Ovary (tissue), 3 donors: ENCODE measurements around the gene COPA.

Experiments used
- EP300 ChIP-seq: sonication (generic); formaldehyde crosslinking; IDR thresholded peaks from one replicate; pipeline ENCODE4 v1.6.1; 2017; ENCODE audit warnings: antibody characterized with exemption
- TF ChIP-seq, protein P1 (sequence below), 3 donors: fragments of 450-650 bp in 2 of 3; fragments of 200-600 bp in 1 of 3; IDR thresholded peaks; one replicate each; pipeline versions ENCODE4 v1.5.1 to v1.8.0; 2016 to 2022; ENCODE audit warnings: antibody characterized with exemption in 3 of 3, mild to moderate bottlenecking in 1 of 3
- donor health status: DM: no; HTN: no; CAD: no.

DNA sequence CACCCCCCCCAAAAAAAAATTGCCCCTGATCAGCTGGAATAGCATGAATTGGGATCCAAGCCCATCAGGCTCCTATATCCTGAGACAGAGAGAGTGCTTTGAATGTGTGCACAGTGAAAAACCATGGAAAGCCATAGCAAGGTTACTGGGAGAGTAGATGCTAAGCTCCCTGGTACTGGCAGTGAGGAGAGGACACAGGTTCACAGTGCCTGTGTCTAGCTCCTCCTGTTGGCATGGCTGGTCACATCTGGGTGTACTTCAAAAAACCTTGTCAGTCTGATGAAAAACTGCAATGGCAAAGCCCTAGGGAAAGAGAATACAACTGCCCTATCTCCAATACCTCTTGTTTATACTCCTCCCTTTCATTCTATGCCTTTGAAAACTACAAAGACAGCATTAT lies 12.9 kb downstream of the COPA start:
- TF ChIP-seq, protein P1, sequence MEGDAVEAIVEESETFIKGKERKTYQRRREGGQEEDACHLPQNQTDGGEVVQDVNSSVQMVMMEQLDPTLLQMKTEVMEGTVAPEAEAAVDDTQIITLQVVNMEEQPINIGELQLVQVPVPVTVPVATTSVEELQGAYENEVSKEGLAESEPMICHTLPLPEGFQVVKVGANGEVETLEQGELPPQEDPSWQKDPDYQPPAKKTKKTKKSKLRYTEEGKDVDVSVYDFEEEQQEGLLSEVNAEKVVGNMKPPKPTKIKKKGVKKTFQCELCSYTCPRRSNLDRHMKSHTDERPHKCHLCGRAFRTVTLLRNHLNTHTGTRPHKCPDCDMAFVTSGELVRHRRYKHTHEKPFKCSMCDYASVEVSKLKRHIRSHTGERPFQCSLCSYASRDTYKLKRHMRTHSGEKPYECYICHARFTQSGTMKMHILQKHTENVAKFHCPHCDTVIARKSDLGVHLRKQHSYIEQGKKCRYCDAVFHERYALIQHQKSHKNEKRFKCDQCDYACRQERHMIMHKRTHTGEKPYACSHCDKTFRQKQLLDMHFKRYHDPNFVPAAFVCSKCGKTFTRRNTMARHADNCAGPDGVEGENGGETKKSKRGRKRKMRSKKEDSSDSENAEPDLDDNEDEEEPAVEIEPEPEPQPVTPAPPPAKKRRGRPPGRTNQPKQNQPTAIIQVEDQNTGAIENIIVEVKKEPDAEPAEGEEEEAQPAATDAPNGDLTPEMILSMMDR (IDR thresholded peaks at IDR 0.05): no peak
- no peak for TF ChIP-seq EP300
